ENCODE results near the gene DNMBP.
"Not testable (repeated sequence)": the region's sequence is repeated elsewhere in the genome, so short reads cannot be mapped to it uniquely, and the experiment has no call there.

DNMBP gene

GRCh38 chr10:99920486-99920885, 89.3 kb downstream of the DNMBP start:
- FAIRE-seq (no peak), DNase-seq (ENCODE audit: extremely low spot score, insufficient read length, low read depth) (no peak)

- no peak for FAIRE-seq
- DNase-seq (ENCODE audit: extremely low spot score, insufficient read length, low read depth) = no peak
Measured at GRCh38 chr10:99917963-99918825, 91.6 kb downstream of the DNMBP start.

DNA sequence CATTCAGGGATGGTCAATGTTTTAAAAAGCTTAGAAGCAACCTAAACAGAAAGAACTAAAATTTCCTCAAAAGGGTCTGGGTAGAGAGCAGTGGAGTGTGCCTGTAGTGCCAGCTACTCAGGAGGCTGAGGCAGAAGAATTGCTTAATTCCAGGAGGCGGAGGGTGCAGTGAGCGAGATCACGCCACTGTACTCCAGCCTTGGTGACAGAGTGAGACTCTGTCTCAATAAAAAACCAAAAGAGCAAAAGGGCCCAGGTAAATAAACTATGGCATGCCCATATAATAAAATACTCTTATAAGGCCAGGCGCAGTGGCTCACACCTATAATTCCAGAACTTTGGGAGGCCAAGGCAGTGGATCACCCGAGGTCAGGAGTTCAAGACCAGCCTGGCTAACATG, 93.0 kb downstream of the DNMBP start:
- no peak for FAIRE-seq
- DNase-seq (ENCODE audit: extremely low spot score, insufficient read length, low read depth) = no peak

DNA sequence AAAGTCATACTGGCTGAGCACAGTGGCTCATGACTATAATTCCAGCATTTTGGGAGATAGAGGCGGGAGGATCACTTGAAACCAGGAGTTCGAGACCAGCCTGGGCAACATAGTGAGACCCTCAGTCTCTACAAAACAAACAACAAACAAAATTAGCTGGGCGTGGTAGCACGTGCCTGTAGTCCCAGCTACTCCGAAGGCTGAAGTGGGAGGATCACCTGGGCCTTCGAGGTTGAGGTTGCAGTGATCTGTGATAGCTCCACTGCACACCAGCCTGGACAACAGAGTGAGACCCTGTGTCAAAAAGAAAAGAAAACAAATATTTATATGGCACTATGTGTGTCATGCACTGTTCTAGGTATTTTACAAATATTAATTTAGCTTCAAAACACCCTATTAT, 94.3 kb downstream of the DNMBP start:
- DNase-seq (ENCODE audit: extremely low spot score, insufficient read length, low read depth) (no peak), FAIRE-seq (no peak)

DNA sequence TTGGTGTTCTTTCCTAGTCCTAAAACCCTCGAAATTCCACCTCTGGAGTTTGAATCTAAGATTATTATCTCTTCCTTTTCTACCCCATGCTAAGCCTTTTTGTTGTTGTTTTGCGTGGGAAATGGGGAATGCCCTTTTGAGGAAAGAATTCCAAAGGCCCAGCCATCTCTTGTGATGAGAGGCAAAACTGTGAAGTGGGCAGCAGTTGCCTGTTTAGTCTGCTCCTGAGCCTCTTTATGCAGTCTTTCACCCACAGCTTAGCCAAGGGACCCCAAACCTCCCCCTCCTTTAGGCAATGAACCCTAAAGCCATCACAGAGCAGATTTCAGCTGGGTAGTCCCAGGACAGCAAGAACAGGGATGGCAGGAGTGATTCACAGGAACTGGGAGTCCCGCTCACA, 95.5 kb downstream of the DNMBP start:
- DNase-seq (ENCODE audit: extremely low spot score, insufficient read length, low read depth) (no peak), FAIRE-seq (no peak)

DNA sequence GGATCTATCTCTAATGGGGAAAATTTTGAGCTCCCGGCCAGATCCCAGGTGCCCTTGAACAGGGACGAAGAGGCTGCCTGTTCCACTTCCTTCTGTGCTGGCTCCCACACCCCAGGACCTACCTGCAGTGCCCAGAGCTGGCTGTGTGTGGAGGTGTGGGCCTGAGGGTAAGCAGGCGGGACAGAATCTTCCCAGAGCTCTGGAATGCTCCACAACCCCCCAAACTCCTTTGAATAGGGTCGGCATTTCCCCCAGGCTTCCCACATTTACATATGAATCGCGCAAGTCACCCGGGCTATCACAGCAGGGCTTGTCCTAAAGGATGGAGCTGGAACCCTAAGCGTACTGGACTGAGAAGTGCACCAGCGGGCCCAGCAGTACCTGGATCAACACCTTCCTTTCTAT, 95.9 kb downstream of the DNMBP start:
- DNase-seq (ENCODE audit: extremely low spot score, insufficient read length, low read depth) (no peak), FAIRE-seq (no peak)

GRCh38 chr10:99912041-99912440, 97.7 kb downstream of the DNMBP start:
- DNase-seq (ENCODE audit: extremely low spot score, insufficient read length, low read depth) (no peak), FAIRE-seq (no peak)

DNA sequence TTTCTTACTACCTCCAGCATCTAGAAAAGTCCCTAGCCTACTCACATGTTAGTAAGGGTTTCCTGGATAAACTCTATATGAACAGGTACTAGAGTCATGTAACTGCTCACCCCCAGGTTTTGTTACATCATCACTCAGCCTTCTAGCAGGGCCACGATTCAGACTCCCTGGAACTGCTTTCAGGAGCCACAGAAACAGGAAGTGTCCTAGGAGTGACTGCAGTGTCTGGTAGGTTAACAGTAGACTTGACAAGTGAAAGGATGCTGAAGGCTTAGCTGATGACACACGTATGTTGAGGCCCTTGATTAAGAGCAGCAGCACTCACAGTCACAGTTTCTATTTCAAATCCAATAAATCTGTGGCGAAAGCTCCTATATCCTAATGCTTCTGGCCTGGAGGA, 101.2 kb downstream of the DNMBP start:
- DNase-seq (ENCODE audit: extremely low spot score, insufficient read length, low read depth) (no peak), FAIRE-seq (no peak)

DNA sequence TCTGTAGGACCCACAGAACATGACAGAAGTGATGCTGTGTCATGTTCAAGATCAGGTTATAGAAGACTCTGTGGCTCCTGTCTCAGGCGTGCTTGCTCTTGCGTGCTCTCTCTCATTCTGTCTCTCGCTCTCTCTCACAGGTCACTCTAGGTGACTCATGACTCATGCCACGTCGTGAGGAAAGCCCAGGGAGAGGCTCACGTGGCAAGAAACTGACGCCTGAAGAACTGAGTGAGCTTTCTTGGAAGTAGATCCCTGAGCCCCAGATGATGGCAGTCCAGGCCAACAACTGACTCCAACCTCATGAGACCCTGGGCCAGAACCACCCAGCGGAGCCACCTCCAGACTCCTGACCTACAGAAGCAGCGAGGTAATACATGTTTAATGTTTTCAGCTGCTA, 103.3 kb downstream of the DNMBP start:
- DNase-seq (ENCODE audit: extremely low spot score, insufficient read length, low read depth) = no peak
- no peak for FAIRE-seq

GRCh38 chr10:99905971-99906370, 103.8 kb downstream of the DNMBP start:
- DNase-seq (ENCODE audit: extremely low spot score, insufficient read length, low read depth) = no peak
- FAIRE-seq = no peak

- DNase-seq (ENCODE audit: extremely low spot score, insufficient read length, low read depth) (no peak), FAIRE-seq (no peak)
Measured at GRCh38 chr10:99895867-99896266, 113.9 kb downstream of the DNMBP start.

DNA sequence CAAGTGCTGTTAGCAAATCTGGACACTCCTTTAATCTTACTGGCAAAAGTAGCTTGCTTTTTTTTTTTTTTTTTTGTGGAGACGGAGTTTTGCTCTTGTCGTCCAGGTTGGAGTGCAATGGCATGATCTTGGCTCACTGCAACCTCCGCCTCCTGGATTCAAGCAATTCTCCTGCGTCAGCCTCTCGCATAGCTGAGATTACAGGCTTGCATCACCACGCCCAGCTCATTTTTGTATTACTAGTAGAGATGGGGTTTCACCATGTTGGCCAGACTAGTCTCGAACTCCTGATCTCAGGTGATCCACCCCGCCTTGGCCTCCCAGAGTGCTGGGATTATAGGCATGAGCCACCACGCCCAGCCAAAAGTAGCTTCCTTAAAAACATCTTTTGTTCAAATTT, 114.7 kb downstream of the DNMBP start:
- not testable (repeated sequence) for DNase-seq (ENCODE audit: extremely low spot score, insufficient read length, low read depth); FAIRE-seq

GRCh38 chr10:99894613-99895012, 115.1 kb downstream of the DNMBP start:
- DNase-seq (ENCODE audit: extremely low spot score, insufficient read length, low read depth) = no peak
- FAIRE-seq = no peak

DNA sequence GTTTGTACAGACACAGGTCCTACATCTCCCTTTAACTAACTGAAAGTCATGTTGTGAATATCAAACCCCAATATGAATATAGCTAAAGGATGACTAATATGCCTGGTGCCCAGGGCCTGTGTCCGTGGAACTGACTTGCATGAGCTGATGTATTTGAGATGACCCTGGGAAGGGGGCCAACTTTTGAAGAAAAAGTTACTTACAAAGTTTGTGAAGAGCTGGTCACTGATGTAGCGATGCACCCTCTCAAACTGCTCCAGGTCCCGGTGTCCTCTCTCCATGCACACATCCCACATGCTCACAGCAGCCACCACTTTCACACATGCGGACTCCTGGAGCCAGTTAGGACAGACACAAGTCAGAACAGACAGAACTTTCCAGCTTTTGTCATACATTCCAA, 121.1 kb downstream of the DNMBP start:
- FAIRE-seq = no peak

GRCh38 chr10:99883523-99883922, 126.2 kb downstream of the DNMBP start:
- DNase-seq (ENCODE audit: extremely low spot score, insufficient read length, low read depth) (no peak), FAIRE-seq (no peak)

More for the DNA sequence above, 121.1 kb downstream of the DNMBP start:
- no peak for DNase-seq (ENCODE audit: extremely low spot score, insufficient read length, low read depth)

DNA sequence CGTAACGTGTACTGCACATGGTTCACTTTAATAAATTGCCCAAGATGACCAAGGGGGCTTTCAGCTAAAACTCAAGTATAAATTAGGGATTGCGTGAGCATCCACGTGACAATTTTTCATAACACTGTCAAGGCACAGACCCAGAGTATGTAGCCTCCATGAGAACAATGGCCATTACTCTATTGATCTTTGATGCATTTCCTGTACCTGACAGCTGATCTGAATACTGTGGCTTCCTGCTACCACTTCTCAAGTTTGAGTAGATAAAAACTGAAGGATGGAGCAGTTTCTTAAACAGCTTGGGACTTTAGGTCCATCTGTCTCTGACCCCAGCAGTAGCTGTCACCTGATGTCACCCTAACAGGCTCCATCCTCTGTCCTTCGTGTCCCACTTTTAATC, 128.4 kb downstream of the DNMBP start:
- DNase-seq (ENCODE audit: extremely low spot score, insufficient read length, low read depth) = no peak
- FAIRE-seq = no peak

DNA sequence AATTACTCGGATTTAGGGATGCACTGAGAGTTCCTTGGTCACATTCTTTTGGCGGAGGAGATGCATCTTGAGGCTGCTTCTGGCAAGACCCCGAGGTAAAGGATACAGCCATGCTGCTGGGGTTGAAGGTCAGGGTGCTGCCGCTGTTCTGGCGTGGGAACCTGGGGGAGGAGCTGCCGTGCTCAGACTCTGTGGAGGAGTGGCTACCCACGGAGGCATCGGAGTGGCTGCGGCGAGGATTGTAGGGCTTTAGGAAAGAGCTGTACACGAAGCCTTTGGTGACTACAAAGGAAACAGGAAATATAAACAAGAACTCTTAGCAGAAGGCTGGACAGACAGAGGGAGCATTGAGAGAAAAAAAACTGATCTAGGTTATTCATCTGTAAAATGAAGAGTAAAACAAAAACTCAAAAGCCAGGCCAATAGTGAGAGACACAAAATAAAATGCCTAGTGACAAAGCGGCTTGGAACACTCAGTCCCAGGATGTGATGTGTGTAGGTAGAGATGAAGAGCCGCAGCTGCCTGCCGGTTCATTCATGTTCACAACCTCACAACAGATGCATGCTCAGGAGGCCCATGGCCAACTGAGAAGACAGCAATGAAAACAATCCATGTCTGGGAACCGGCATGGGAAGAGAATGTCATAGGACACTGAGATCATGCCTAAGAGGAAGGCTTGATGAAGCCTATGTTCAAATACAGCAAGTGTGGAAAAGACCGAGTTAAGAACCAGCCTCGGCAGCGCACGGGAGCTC, 129.5 kb downstream of the DNMBP start:
- FAIRE-seq (no peak), DNase-seq (ENCODE audit: extremely low spot score, insufficient read length, low read depth) (no peak)

DNA sequence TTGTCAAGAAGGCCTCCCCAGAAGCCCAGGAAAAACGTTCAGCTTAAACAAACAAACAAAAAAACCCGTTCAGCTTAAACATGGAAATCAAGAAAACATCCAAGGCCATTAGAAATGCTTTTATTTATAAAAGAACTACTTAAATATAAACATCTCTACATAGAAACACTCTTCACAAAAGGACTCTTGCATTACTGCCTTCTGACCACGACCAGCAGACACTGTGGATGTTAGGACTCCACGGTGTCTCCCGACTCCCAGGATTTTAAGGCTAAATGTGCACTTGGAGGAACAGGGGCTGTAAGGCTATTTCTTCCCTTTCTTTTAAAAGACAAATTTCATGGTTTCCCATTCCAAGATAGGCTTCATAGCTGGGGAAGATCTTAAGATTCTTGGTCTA, 134.3 kb downstream of the DNMBP start:
- no peak for FAIRE-seq
- no peak for DNase-seq (ENCODE audit: extremely low spot score, insufficient read length, low read depth)

DNA sequence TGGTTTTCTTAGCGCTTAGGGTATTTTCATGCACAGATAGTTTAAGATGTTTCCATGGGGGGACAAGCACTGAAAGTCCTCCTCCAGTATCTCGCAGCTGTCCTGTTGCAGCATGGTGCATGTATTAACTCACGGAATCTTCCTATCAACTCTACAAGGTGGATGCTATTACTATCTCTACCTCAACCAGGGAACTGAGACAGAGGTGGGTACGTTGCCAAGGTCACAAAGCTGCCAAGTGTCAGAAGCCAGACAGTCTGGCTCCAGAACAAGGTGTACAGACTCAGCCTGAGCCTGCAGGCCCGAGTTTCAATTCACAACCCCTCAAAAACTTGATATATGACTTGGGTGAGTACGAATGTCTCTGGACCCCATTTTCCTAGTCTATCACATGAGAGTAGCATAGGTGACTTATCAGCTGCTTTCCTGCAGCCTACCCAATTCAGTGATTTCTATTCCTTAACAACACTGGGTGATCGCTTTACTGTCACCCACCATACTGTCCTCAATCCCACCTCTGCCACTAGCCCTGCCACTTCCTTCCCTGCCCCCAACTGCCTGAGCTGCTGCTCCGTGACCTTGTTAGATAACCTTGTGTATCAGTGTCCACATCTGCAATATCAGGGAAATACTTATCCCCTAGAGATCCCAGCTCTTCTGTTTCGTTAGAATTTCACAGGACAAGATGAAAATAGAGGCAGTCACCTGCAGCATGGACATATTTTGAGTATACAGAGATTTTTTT, 135.2 kb downstream of the DNMBP start:
- no peak for FAIRE-seq

DNA sequence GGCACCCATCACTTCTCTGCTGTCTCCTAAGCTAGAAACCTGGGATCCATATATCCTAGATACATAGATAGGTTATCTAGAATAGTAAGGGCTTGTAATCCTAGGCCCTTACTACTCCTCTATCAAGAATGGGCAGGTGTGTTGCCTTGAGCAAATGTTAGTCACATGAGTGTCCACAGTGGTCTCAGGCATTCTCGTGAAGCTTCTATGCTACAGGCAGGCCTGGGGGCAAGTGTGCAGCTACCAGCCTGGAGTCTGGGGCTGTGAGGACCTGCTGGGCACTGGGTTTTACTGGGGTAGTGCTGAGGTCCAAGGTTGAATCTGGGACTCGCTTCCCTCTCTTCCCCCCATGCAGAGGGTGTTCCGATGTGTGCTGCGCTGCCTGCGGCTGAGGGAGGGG, 135.9 kb downstream of the DNMBP start:
- DNase-seq (ENCODE audit: extremely low spot score, insufficient read length, low read depth) (no peak), FAIRE-seq (no peak)

More for the DNA sequence above, 135.2 kb downstream of the DNMBP start:
- DNase-seq (ENCODE audit: extremely low spot score, insufficient read length, low read depth) = no peak

Measured in GM18507 (cell line).